ENCODE data around the gene BNC2.
"Not testable (repeated sequence)": the region's sequence is repeated elsewhere in the genome, so short reads cannot be mapped to it uniquely, and the experiment has no call there.

The BNC2 gene

GRCh38 chr9:16885931-16886330 is 15.5 kb upstream of the BNC2 start:
- no peak overlapping the region for H3K4me3 ChIP-seq (replicated peaks; ENCODE audit: insufficient read depth, low read length)
- H3K27ac ChIP-seq (replicated peaks) = no peak overlapping the region
- DNase-seq (ENCODE audit: low read depth in 1 of 2, low spot score in 1 of 2) = no peak
- H3K27me3 ChIP-seq (ENCODE audit: insufficient read depth, poor library complexity, severe bottlenecking) = no peaks in the 10 kb centered on the region
- TF ChIP-seq REST (IDR thresholded peaks at IDR 0.05; ENCODE audit: insufficient replicate concordance, low read depth) = no peak
- no peak for TF ChIP-seq CTCF (IDR thresholded peaks at IDR 0.05; ENCODE audit: insufficient read depth, low read length)
- TF ChIP-seq SPI1 (IDR thresholded peaks at IDR 0.05; ENCODE audit: borderline replicate concordance, low read depth) = no peak
- TF ChIP-seq GABPA (IDR thresholded peaks at IDR 0.05; ENCODE audit: low read depth) = no peak
- no peak for TF ChIP-seq POLR2AphosphoS5 (IDR thresholded peaks at IDR 0.05; ENCODE audit: low read depth)

- H3K4me3 ChIP-seq (replicated peaks; ENCODE audit: insufficient read depth, low read length) = no peak overlapping the region
- no peaks in the 10 kb centered on the region for H3K27me3 ChIP-seq (ENCODE audit: insufficient read depth, poor library complexity, severe bottlenecking)
- TF ChIP-seq POLR2AphosphoS5 (IDR thresholded peaks at IDR 0.05; ENCODE audit: low read depth) (peak; percentile 84), SPI1 (IDR thresholded peaks at IDR 0.05; ENCODE audit: borderline replicate concordance, low read depth) (no peak)
- peak overlapping the region; percentile 60 for H3K27ac ChIP-seq (replicated peaks)
- peak; percentile 84 to 87 for DNase-seq (ENCODE audit: low read depth in 1 of 2, low spot score in 1 of 2)
Observed at GRCh38 chr9:16884952-16885513, 14.6 kb upstream of the BNC2 start.

GRCh38 chr9:16884373-16884772 is 13.9 kb upstream of the BNC2 start:
- no peak overlapping the region for H3K4me3 ChIP-seq (replicated peaks; ENCODE audit: insufficient read depth, low read length)
- peak overlapping the region; percentile 60 for H3K27ac ChIP-seq (replicated peaks)
- H3K27me3 ChIP-seq (ENCODE audit: insufficient read depth, poor library complexity, severe bottlenecking) = no peaks in the 10 kb centered on the region
- TF ChIP-seq POLR2AphosphoS5 (IDR thresholded peaks at IDR 0.05; ENCODE audit: low read depth) (no peak), SPI1 (IDR thresholded peaks at IDR 0.05; ENCODE audit: borderline replicate concordance, low read depth) (no peak; the same call in 1 of the 2 replicates), REST (IDR thresholded peaks at IDR 0.05; ENCODE audit: insufficient replicate concordance, low read depth) (no peak), GABPA (IDR thresholded peaks at IDR 0.05; ENCODE audit: low read depth) (no peak), CTCF (IDR thresholded peaks at IDR 0.05; ENCODE audit: insufficient read depth, low read length) (no peak)
- peak in 1 of 2 experiments; percentile 35 for DNase-seq (ENCODE audit: low read depth in 1 of 2, low spot score in 1 of 2)

- no peak for DNase-seq (ENCODE audit: low read depth in 1 of 2, low spot score in 1 of 2)
- TF ChIP-seq SPI1 (IDR thresholded peaks at IDR 0.05; ENCODE audit: borderline replicate concordance, low read depth) (no peak), POLR2AphosphoS5 (IDR thresholded peaks at IDR 0.05; ENCODE audit: low read depth) (no peak), CTCF (IDR thresholded peaks at IDR 0.05; ENCODE audit: insufficient read depth, low read length) (no peak), REST (IDR thresholded peaks at IDR 0.05; ENCODE audit: insufficient replicate concordance, low read depth) (no peak), GABPA (IDR thresholded peaks at IDR 0.05; ENCODE audit: low read depth) (no peak)
Observed at GRCh38 chr9:16883586-16883985, 13.1 kb upstream of the BNC2 start.

GRCh38 chr9:16882440-16882839 is 12.0 kb upstream of the BNC2 start:
- not testable (repeated sequence) for DNase-seq (ENCODE audit: low read depth in 1 of 2, low spot score in 1 of 2); H3K27ac ChIP-seq (replicated peaks); H3K4me3 ChIP-seq (replicated peaks; ENCODE audit: insufficient read depth, low read length); H3K27me3 ChIP-seq (ENCODE audit: insufficient read depth, poor library complexity, severe bottlenecking)

More at GRCh38 chr9:16883586-16883985, 13.1 kb upstream of the BNC2 start:
- no peak overlapping the region for H3K4me3 ChIP-seq (replicated peaks; ENCODE audit: insufficient read depth, low read length)
- no peaks in the 10 kb centered on the region for H3K27me3 ChIP-seq (ENCODE audit: insufficient read depth, poor library complexity, severe bottlenecking)
- H3K27ac ChIP-seq (replicated peaks) = no peak overlapping the region; the same call in 1 of the 2 replicates
